Measurements from ENCODE around the gene TMEM255B. TPM values are rescaled to one million over a fixed set of nuclear protein-coding genes. Genes with fewer than 3 reads are reported as not detected.

TMEM255B gene
- total and polyA plus RNA-seq, 9 of the 15 experiments (the other 6 are each of a cell fraction or from before 2014, with no cell fraction given) = 0.01 to 0.75 (median 0.23) TPM

DNA sequence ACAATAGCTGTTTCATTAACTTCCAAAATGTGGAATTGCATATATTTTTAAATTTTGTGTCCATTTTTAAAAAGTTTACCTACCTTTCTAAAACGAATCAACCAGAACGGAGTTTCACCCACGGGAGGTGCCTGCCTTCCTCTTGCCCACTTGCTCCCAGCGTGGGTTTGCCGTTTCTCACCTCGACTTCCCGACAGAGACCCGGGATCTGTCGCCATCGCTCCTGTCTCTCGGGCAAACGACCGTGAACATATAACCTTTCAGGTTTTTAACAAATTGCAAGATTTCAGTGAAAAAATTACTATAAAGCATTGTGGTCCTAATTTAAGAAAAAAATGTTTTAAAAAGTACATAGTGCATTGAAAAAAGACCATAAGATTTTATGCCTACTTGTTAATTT lies 4.2 kb downstream of the TMEM255B start:
- H3K4me2 ChIP-seq (ENCODE audit: insufficient read depth, low read length) = no peak overlapping the region
- H3K79me2 ChIP-seq (ENCODE audit: control insufficient read depth, insufficient read depth, low read length) = no peaks in the 10 kb centered on the region
- no peaks in the 10 kb centered on the region for H3K36me3 ChIP-seq (ENCODE audit: control insufficient read depth, insufficient read depth, low read length)
- CTCF ChIA-PET (ENCODE audit: low intra/inter-chr PET ratio) = no interaction called here
- H3K4me1 ChIP-seq (replicated peaks in 1 of 2; ENCODE audit: control insufficient read depth in 2 of 2, insufficient read depth in 2 of 2, low read length in 2 of 2) = peaks cover 7 to 25% of the 10 kb centered on the region in 2 experiments; a peak in 4 of 5 replicates
- no peaks in the 10 kb centered on the region for H3K9me1 ChIP-seq (ENCODE audit: control insufficient read depth, insufficient read depth, low read length)
- no peak overlapping the region for H3K27ac ChIP-seq (ENCODE audit: extremely low read depth, low read depth, low read length)
- no peak overlapping the region for H3K9ac ChIP-seq (ENCODE audit: insufficient read depth in 1 of 2, low read depth in 2 of 2, low read length in 2 of 2)
- DNase-seq (ENCODE audit: extremely low read depth in 1 of 4, low spot score in 3 of 4) = no peak
- no TSS peak for BruUV-seq (replicated peaks)
- H4K20me1 ChIP-seq (replicated peaks; ENCODE audit: control insufficient read depth, insufficient read depth, low read length) = 0 out of 2 replicates have a peak, but pooled peaks cover 5% of the 10 kb centered on the region
- intact Hi-C loops (cut with micrococcal nuclease) (no loop called here), in situ Hi-C loops (cut with MboI) (no loop called here)
- TF ChIP-seq COPS2 (conservative IDR thresholded peaks at IDR 0.05) (no peak), CBFB (CRISPR knock-in tag; IDR thresholded peaks at IDR 0.05) (no peak), MEIS2 (IDR thresholded peaks at IDR 0.05; ENCODE audit: partially characterized antibody) (no peak)
- TF ChIP-seq, protein P1, sequence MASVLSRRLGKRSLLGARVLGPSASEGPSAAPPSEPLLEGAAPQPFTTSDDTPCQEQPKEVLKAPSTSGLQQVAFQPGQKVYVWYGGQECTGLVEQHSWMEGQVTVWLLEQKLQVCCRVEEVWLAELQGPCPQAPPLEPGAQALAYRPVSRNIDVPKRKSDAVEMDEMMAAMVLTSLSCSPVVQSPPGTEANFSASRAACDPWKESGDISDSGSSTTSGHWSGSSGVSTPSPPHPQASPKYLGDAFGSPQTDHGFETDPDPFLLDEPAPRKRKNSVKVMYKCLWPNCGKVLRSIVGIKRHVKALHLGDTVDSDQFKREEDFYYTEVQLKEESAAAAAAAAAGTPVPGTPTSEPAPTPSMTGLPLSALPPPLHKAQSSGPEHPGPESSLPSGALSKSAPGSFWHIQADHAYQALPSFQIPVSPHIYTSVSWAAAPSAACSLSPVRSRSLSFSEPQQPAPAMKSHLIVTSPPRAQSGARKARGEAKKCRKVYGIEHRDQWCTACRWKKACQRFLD (CRISPR knock-in tag; IDR thresholded peaks at IDR 0.05) = no peak
- TF ChIP-seq, protein P2, sequence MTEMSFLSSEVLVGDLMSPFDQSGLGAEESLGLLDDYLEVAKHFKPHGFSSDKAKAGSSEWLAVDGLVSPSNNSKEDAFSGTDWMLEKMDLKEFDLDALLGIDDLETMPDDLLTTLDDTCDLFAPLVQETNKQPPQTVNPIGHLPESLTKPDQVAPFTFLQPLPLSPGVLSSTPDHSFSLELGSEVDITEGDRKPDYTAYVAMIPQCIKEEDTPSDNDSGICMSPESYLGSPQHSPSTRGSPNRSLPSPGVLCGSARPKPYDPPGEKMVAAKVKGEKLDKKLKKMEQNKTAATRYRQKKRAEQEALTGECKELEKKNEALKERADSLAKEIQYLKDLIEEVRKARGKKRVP (CRISPR knock-in tag; IDR thresholded peaks at IDR 0.05) = no peak
- POLR2A ChIA-PET = no interaction called here
- no peak for FAIRE-seq
- H3K4me3 ChIP-seq = no peak overlapping the region
- H3K9me3 ChIP-seq (replicated peaks; ENCODE audit: control insufficient read depth, insufficient read depth, low read depth, low read length) = no peaks in the 10 kb centered on the region
- no peak for ATAC-seq
- H2AFZ ChIP-seq (ENCODE audit: low read depth, low read length) = no peak overlapping the region
- H3K27me3 ChIP-seq (ENCODE audit: control insufficient read depth in 2 of 2, insufficient read depth in 2 of 2, low read length in 2 of 2) = peaks cover 24 to 70% of the 10 kb centered on the region in 2 experiments
- WGBS (ENCODE audit: insufficient coverage, low coverage, missing lambda C conversion rate) = 1% methylated on average over 12 of the region's 13 CpGs
